K562 (cell line): ENCODE results near the gene FXYD4. TPM values are rescaled to one million over a fixed set of nuclear protein-coding genes. Genes with fewer than 3 reads are reported as not detected.

Experiments used
- HDAC6 ChIP-seq: IDR thresholded peaks from 2 replicates; pipeline ENCODE4 v1.6.1; 2012; ENCODE audit warnings: low read depth, mild to moderate bottlenecking, control low read depth, inconsistent platforms, low read length, moderate library complexity
- HNRNPL ChIP-seq: fragments of 200-400 bp; formaldehyde crosslinking; IDR thresholded peaks from 2 replicates; pipeline ENCODE4 v1.6.1; 2017; ENCODE audit warnings: low read depth, mild to moderate bottlenecking, low read length
- MTF1 ChIP-seq: fragments of 250-450 bp; sonication (Bioruptor Pico); IDR thresholded peaks from 2 replicates; pipeline ENCODE4 v1.9.0; 2021; ENCODE audit warnings: moderate library complexity, mild to moderate bottlenecking, inconsistent platforms, borderline replicate concordance
- PCBP1 ChIP-seq: fragments of 200-400 bp; formaldehyde crosslinking; IDR thresholded peaks from 2 replicates; pipeline ENCODE4 v1.6.1; 2018; ENCODE audit warnings: mild to moderate bottlenecking, low read depth, low read length; ENCODE audit not compliant: poor library complexity, severe bottlenecking
- SMARCA5 ChIP-seq: fragments of 450-650 bp; IDR thresholded peaks from 2 replicates; pipeline ENCODE4 v1.6.1; 2016
- STAG1 ChIP-seq: sonication (generic); formaldehyde crosslinking; IDR thresholded peaks from 2 replicates; pipeline ENCODE4 v1.5.0; 2020; ENCODE audit warnings: missing genetic modification reagents, borderline replicate concordance
- TEAD1 ChIP-seq, 2 experiments: fragments of 450-650 bp in 1 of 2; sonication (generic) in 1 of 2; formaldehyde crosslinking; IDR thresholded peaks; 2 replicates each; pipeline versions ENCODE4 v1.4.0 to v1.8.0; 2020 to 2022; ENCODE audit warnings: mild to moderate bottlenecking in 2 of 2, missing genetic modification reagents in 1 of 2
- ZC3H8 ChIP-seq: fragments of 450-650 bp; IDR thresholded peaks from 2 replicates; pipeline ENCODE4 v1.6.1; 2017
- ZNF24 ChIP-seq: fragments of 450-650 bp; IDR thresholded peaks from 2 replicates; pipeline ENCODE4 v1.6.1; 2016
- polyA plus RNA-seq, 8 experiments: library from polyadenylated mRNA; depleted of rRNA in 4 of 8; stranded (reverse) in 5 of 8; unstranded in 3 of 8; fragments of >200 nt; fragmentation: Nextera tagmentation in 2 of 8; fragmentation: Illumina TruSeq in 1 of 8; extraction: Ambion mirVana in 2 of 8; extraction: Trizol in 1 of 8; gene quantifications; 2 replicates each; pipeline versions ENCODE4 v1.2.1 to v1.2.3, GENCODE V29; 2011 to 2014; ENCODE audit warnings: inconsistent platforms in 1 of 8, missing spikeins in 1 of 8
- total RNA-seq, 7 experiments: library from RNA; depleted of rRNA in 6 of 7; stranded (reverse); fragments of >200 nt in 6 of 7; fragmentation: Illumina TruSeq in 2 of 7; extraction: Trizol in 2 of 7; gene quantifications; 2 replicates each; pipeline versions ENCODE4 v1.2.1 to v1.2.3, GENCODE V29; 2011 to 2021; ENCODE audit warnings: low replicate concordance in 1 of 7
- TF ChIP-seq, protein P1 (sequence below): fragments of 450-650 bp; IDR thresholded peaks from 2 replicates; pipeline ENCODE4 v1.6.1; 2017; ENCODE audit warnings: antibody characterized with exemption

The FXYD4 gene
- total and polyA plus RNA-seq, 9 of the 15 experiments (the other 6 are each of a cell fraction or from before 2014, with no cell fraction given) = not detected

GRCh38 chr10:43370671-43371215, 693 bp upstream of the FXYD4 start (continued):
- TF ChIP-seq, protein P1, sequence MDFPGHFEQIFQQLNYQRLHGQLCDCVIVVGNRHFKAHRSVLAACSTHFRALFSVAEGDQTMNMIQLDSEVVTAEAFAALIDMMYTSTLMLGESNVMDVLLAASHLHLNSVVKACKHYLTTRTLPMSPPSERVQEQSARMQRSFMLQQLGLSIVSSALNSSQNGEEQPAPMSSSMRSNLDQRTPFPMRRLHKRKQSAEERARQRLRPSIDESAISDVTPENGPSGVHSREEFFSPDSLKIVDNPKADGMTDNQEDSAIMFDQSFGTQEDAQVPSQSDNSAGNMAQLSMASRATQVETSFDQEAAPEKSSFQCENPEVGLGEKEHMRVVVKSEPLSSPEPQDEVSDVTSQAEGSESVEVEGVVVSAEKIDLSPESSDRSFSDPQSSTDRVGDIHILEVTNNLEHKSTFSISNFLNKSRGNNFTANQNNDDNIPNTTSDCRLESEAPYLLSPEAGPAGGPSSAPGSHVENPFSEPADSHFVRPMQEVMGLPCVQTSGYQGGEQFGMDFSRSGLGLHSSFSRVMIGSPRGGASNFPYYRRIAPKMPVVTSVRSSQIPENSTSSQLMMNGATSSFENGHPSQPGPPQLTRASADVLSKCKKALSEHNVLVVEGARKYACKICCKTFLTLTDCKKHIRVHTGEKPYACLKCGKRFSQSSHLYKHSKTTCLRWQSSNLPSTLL = no peak
- TF ChIP-seq HDAC6 = no peak
- no peak for TF ChIP-seq SMARCA5
- TF ChIP-seq HNRNPL = no peak
- no peak for TF ChIP-seq ZC3H8
- no peak for TF ChIP-seq TEAD1 (CRISPR knock-in tag; IDR thresholded peaks at IDR 0.05)
- TF ChIP-seq MTF1 (CRISPR knock-in tag) = no peak
- TF ChIP-seq STAG1 = no peak
- no peak for TF ChIP-seq ZNF24
- no peak for TF ChIP-seq PCBP1
